ENCODE measurements around the gene DEGS2.

DNA sequence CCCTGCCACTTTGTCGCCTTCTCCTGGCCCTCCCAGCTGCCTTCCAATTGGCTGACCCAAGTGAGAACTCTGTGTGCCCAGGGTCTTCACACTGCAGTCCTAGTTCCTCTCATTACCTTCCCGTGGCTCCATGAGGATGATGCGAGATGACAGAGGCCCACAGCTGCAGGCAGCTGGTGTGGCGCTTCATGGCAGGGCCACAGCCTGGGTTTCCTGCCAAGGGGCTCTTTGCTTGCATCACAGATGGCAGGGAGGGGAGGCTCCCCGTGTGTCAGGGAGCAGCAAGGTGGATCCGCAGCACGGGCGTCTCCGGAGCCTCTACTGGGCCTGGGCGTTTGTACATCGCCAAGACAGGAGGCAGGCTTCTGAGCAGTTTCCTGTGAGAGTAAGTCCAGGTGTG, 28.9 kb downstream of the DEGS2 start:
- TF ChIP-seq, protein P1, sequence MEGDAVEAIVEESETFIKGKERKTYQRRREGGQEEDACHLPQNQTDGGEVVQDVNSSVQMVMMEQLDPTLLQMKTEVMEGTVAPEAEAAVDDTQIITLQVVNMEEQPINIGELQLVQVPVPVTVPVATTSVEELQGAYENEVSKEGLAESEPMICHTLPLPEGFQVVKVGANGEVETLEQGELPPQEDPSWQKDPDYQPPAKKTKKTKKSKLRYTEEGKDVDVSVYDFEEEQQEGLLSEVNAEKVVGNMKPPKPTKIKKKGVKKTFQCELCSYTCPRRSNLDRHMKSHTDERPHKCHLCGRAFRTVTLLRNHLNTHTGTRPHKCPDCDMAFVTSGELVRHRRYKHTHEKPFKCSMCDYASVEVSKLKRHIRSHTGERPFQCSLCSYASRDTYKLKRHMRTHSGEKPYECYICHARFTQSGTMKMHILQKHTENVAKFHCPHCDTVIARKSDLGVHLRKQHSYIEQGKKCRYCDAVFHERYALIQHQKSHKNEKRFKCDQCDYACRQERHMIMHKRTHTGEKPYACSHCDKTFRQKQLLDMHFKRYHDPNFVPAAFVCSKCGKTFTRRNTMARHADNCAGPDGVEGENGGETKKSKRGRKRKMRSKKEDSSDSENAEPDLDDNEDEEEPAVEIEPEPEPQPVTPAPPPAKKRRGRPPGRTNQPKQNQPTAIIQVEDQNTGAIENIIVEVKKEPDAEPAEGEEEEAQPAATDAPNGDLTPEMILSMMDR (IDR thresholded peaks at IDR 0.05; ENCODE audit: low read length) = no peak
- no peak for TF ChIP-seq EZH2 (optimal IDR thresholded peaks at IDR 0.05; ENCODE audit: low read depth, low read length)
